Upper lobe of left lung (tissue), 4 donors: ENCODE measurements around the gene C1QTNF12.

ENCODE experiments used
- CTCF ChIP-seq, 6 experiments: fragments of 450-650 bp in 4 of 6; fragments of 200-600 bp in 2 of 6; sonication (generic) in 2 of 6; IDR thresholded peaks; one replicate each; pipeline ENCODE4 v1.5.1; 2016 to 2019; ENCODE audit warnings: antibody characterized with exemption in 6 of 6
- EP300 ChIP-seq, 4 donors: sonication (generic); formaldehyde crosslinking; IDR thresholded peaks; one replicate each; pipeline ENCODE4 v1.5.1; 2017; ENCODE audit warnings: antibody characterized with exemption in 4 of 4, control low read depth in 2 of 4
- POLR2A ChIP-seq, 4 donors: fragments of 450-650 bp; IDR thresholded peaks; one replicate each; pipeline ENCODE4 v1.5.1; 2016 to 2017; ENCODE audit warnings: antibody characterized with exemption in 4 of 4, mild to moderate bottlenecking in 2 of 4
- POLR2AphosphoS5 ChIP-seq, 2 donors: sonication (generic); formaldehyde crosslinking; IDR thresholded peaks; one replicate each; pipeline ENCODE4 v1.5.1; 2017; ENCODE audit warnings: antibody characterized with exemption in 2 of 2

GRCh38 chr1:1206966-1207531 is 39.5 kb downstream of the C1QTNF12 start:
- no peak for TF ChIP-seq CTCF (IDR thresholded peaks at IDR 0.05)
- no peak for TF ChIP-seq POLR2AphosphoS5 (IDR thresholded peaks at IDR 0.05)
- no peak for TF ChIP-seq POLR2A (IDR thresholded peaks at IDR 0.05)
- TF ChIP-seq EP300 (IDR thresholded peaks at IDR 0.05): no peak
